HEK293 (cell line): ENCODE results near the gene MAGI2.

Experiments
- CTCF ChIA-PET: fragments of 350-600 bp; formaldehyde crosslinking; extraction: SDS; loops from one replicate; lab custom pipeline; 2021; ENCODE audit warnings: antibody characterized with exemption; lab: Yijun Ruan, JAX
- POLR2A ChIA-PET: fragments of 300-600 bp; formaldehyde crosslinking; extraction: SDS; loops from one replicate; lab custom pipeline; 2020; ENCODE audit warnings: antibody characterized with exemption, inconsistent platforms; lab: Yijun Ruan, JAX
- H3K27ac ChIP-seq: fragments of 200-500 bp; sonication (Bioruptor generic); 2 replicates; pipeline ENCODE4 v1.5.1; 2014; ENCODE audit warnings: low read depth, low read length, control low read depth, inconsistent platforms; ENCODE audit errors: extremely low read depth
- H3K36me3 ChIP-seq, 2 experiments: fragments of 200-500 bp in 1 of 2; sonication (Bioruptor generic) in 1 of 2; 1 replicate in 1 of 2; 2 replicates in 1 of 2; pipeline ENCODE4 v1.5.1; 2014 to 2017; ENCODE audit warnings: inconsistent platforms in 2 of 2, low read length in 2 of 2; ENCODE audit not compliant: control insufficient read depth in 2 of 2, insufficient read depth in 1 of 2
- H3K4me1 ChIP-seq: fragments of 200-500 bp; sonication (Bioruptor generic); 2 replicates; pipeline ENCODE4 v1.5.1; 2014; ENCODE audit warnings: mild to moderate bottlenecking, low read length, inconsistent platforms; ENCODE audit not compliant: control insufficient read depth, insufficient read depth
- H3K4me3 ChIP-seq: 2 replicates; pipeline ENCODE4 v1.5.1; 2011; ENCODE audit warnings: low read depth, mild to moderate bottlenecking, control low read depth, low read length, moderate library complexity
- H3K9me3 ChIP-seq: fragments of 200-500 bp; sonication (Bioruptor generic); 2 replicates; pipeline ENCODE4 v1.5.1; 2014; ENCODE audit warnings: low read depth, low read length, inconsistent platforms; ENCODE audit not compliant: control insufficient read depth, insufficient read depth
- GLIS2 ChIP-seq: fragments of 450-650 bp; formaldehyde crosslinking; IDR thresholded peaks from 2 replicates; pipeline ENCODE4 v1.5.1; 2016; ENCODE audit warnings: missing biosample characterization, missing genetic modification characterization
- KLF1 ChIP-seq: fragments of 450-650 bp; formaldehyde crosslinking; IDR thresholded peaks from 2 replicates; pipeline ENCODE4 v1.5.1; 2016; ENCODE audit warnings: missing biosample characterization, missing genetic modification characterization
- MZF1 ChIP-seq: fragments of 450-650 bp; formaldehyde crosslinking; IDR thresholded peaks from 2 replicates; pipeline ENCODE4 v1.5.1; 2017; ENCODE audit warnings: missing biosample characterization, missing genetic modification characterization, borderline replicate concordance
- OSR2 ChIP-seq: fragments of 450-650 bp; formaldehyde crosslinking; IDR thresholded peaks from 2 replicates; pipeline ENCODE4 v1.5.1; 2016; ENCODE audit warnings: missing biosample characterization, missing genetic modification characterization
- SP7 ChIP-seq: fragments of 450-650 bp; formaldehyde crosslinking; IDR thresholded peaks from 2 replicates; pipeline ENCODE4 v1.5.1; 2016; ENCODE audit warnings: missing biosample characterization, missing genetic modification characterization
- ZBTB44 ChIP-seq: fragments of 450-650 bp; IDR thresholded peaks from 2 replicates; pipeline ENCODE4 v1.5.1; 2018; ENCODE audit warnings: missing biosample characterization, mild to moderate bottlenecking, missing genetic modification characterization
- ZBTB8A ChIP-seq: fragments of 450-650 bp; formaldehyde crosslinking; IDR thresholded peaks from 2 replicates; pipeline ENCODE4 v1.5.1; 2016; ENCODE audit warnings: missing biosample characterization, missing genetic modification characterization
- ZNF133 ChIP-seq: fragments of 450-650 bp; formaldehyde crosslinking; IDR thresholded peaks from 2 replicates; pipeline ENCODE4 v1.5.1; 2016; ENCODE audit warnings: missing biosample characterization, missing genetic modification characterization
- ZNF138 ChIP-seq: fragments of 450-650 bp; formaldehyde crosslinking; IDR thresholded peaks from 2 replicates; pipeline ENCODE4 v1.5.1; 2016; ENCODE audit warnings: missing biosample characterization, missing genetic modification characterization, borderline replicate concordance
- ZNF140 ChIP-seq: fragments of 450-650 bp; formaldehyde crosslinking; IDR thresholded peaks from 2 replicates; pipeline ENCODE4 v1.5.1; 2016; ENCODE audit warnings: missing biosample characterization, missing genetic modification characterization
- ZNF148 ChIP-seq: fragments of 450-650 bp; formaldehyde crosslinking; IDR thresholded peaks from 2 replicates; pipeline ENCODE4 v1.5.0; 2017; ENCODE audit warnings: missing biosample characterization, missing genetic modification characterization, borderline replicate concordance
- ZNF157 ChIP-seq: fragments of 450-650 bp; formaldehyde crosslinking; IDR thresholded peaks from 2 replicates; pipeline ENCODE4 v1.5.1; 2016; ENCODE audit warnings: missing biosample characterization, missing genetic modification characterization
- ZNF223 ChIP-seq: fragments of 450-650 bp; formaldehyde crosslinking; IDR thresholded peaks from 2 replicates; pipeline ENCODE4 v1.5.1; 2016; ENCODE audit warnings: missing biosample characterization, missing genetic modification characterization
- ZNF24 ChIP-seq: fragments of 450-650 bp; formaldehyde crosslinking; IDR thresholded peaks from 2 replicates; pipeline ENCODE4 v1.5.1; 2016; ENCODE audit warnings: missing biosample characterization, missing genetic modification characterization
- ZNF37A ChIP-seq: fragments of 450-650 bp; IDR thresholded peaks from 2 replicates; pipeline ENCODE4 v1.5.1; 2018; ENCODE audit warnings: missing biosample characterization, missing genetic modification characterization
- ZNF449 ChIP-seq: fragments of 450-650 bp; formaldehyde crosslinking; IDR thresholded peaks from 2 replicates; pipeline ENCODE4 v1.5.1; 2017; ENCODE audit warnings: missing biosample characterization, mild to moderate bottlenecking, missing genetic modification characterization, moderate library complexity
- ZNF521 ChIP-seq: fragments of 450-650 bp; formaldehyde crosslinking; IDR thresholded peaks from 2 replicates; pipeline ENCODE4 v1.5.1; 2017; ENCODE audit warnings: missing biosample characterization, mild to moderate bottlenecking, missing genetic modification characterization
- ZNF544 ChIP-seq: fragments of 450-650 bp; formaldehyde crosslinking; IDR thresholded peaks from 2 replicates; pipeline ENCODE4 v1.5.0; 2017; ENCODE audit warnings: missing biosample characterization, missing genetic modification characterization
- ZNF639 ChIP-seq: fragments of 450-650 bp; formaldehyde crosslinking; IDR thresholded peaks from 2 replicates; pipeline ENCODE4 v1.5.1; 2016; ENCODE audit warnings: missing biosample characterization, missing genetic modification characterization
- ZNF654 ChIP-seq: fragments of 450-650 bp; formaldehyde crosslinking; IDR thresholded peaks from 2 replicates; pipeline ENCODE4 v1.5.1; 2016; ENCODE audit warnings: low read depth, missing biosample characterization, missing genetic modification characterization
- ZNF707 ChIP-seq: fragments of 450-650 bp; formaldehyde crosslinking; IDR thresholded peaks from 2 replicates; pipeline ENCODE4 v1.5.1; 2016; ENCODE audit warnings: missing biosample characterization, missing genetic modification characterization
- ZNF776 ChIP-seq: fragments of 450-650 bp; formaldehyde crosslinking; IDR thresholded peaks from 2 replicates; pipeline ENCODE4 v1.5.0; 2017; ENCODE audit warnings: missing biosample characterization, missing genetic modification characterization, borderline replicate concordance
- ZNF843 ChIP-seq: fragments of 450-650 bp; formaldehyde crosslinking; IDR thresholded peaks from 2 replicates; pipeline ENCODE4 v1.5.1; 2016; ENCODE audit warnings: missing biosample characterization, missing genetic modification characterization
- ZSCAN16 ChIP-seq: fragments of 450-650 bp; formaldehyde crosslinking; IDR thresholded peaks from 2 replicates; pipeline ENCODE4 v1.5.1; 2016; ENCODE audit warnings: missing biosample characterization, missing genetic modification characterization
- TF ChIP-seq, protein P1 (sequence below): fragments of 450-650 bp; formaldehyde crosslinking; IDR thresholded peaks from 2 replicates; pipeline ENCODE4 v1.5.1; 2017; ENCODE audit warnings: missing biosample characterization, missing genetic modification characterization
- TF ChIP-seq, protein P2 (sequence below): fragments of 450-650 bp; formaldehyde crosslinking; IDR thresholded peaks from 2 replicates; pipeline ENCODE4 v1.5.1; 2016; ENCODE audit warnings: missing biosample characterization, missing genetic modification characterization

The MAGI2 gene

GRCh38 chr7:78153285-78153684, 1300.2 kb downstream of the MAGI2 start (continued):
- TF ChIP-seq, protein P1, sequence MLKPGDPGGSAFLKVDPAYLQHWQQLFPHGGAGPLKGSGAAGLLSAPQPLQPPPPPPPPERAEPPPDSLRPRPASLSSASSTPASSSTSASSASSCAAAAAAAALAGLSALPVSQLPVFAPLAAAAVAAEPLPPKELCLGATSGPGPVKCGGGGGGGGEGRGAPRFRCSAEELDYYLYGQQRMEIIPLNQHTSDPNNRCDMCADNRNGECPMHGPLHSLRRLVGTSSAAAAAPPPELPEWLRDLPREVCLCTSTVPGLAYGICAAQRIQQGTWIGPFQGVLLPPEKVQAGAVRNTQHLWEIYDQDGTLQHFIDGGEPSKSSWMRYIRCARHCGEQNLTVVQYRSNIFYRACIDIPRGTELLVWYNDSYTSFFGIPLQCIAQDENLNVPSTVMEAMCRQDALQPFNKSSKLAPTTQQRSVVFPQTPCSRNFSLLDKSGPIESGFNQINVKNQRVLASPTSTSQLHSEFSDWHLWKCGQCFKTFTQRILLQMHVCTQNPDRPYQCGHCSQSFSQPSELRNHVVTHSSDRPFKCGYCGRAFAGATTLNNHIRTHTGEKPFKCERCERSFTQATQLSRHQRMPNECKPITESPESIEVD, result no peak
- peak; percentile 50; the same call in 1 of the 2 replicates for TF ChIP-seq ZNF843 (tag by site-specific recombination)
- peak; percentile 40; the same call in 1 of the 2 replicates for TF ChIP-seq MZF1 (tag by site-specific recombination)

- H3K4me3 ChIP-seq, result no peak overlapping the region
- CTCF ChIA-PET, result no interaction called here
- POLR2A ChIA-PET, result no interaction called here
- no peak overlapping the region for H3K27ac ChIP-seq
- H3K4me1 ChIP-seq, result 0 out of 2 replicates have a peak, but pooled peaks cover 2% of the 10 kb centered on the region
- H3K9me3 ChIP-seq, result no peaks in the 10 kb centered on the region
- no peaks in the 10 kb centered on the region for H3K36me3 ChIP-seq
- TF ChIP-seq ZNF148 (no peak), ZNF639 (tag by site-specific recombination) (no peak), ZNF707 (tag by site-specific recombination) (no peak), ZNF544 (tag by site-specific recombination) (no peak), ZSCAN16 (no peak), ZBTB8A (tag by site-specific recombination) (no peak), ZNF140 (tag by site-specific recombination) (no peak), ZNF843 (tag by site-specific recombination) (0 out of 2 replicates have a peak, but pooled peaks have one; percentile 45), GLIS2 (tag by site-specific recombination) (no peak), ZNF521 (tag by site-specific recombination) (no peak), ZBTB44 (no peak), ZNF223 (tag by site-specific recombination) (no peak), ZNF654 (no peak), ZNF37A (tag by site-specific recombination) (no peak), OSR2 (no peak), ZNF133 (no peak), ZNF776 (tag by site-specific recombination) (no peak), KLF1 (tag by site-specific recombination) (no peak), ZNF24 (tag by site-specific recombination) (no peak), ZNF138 (tag by site-specific recombination) (no peak), ZNF157 (tag by site-specific recombination) (no peak), ZNF449 (tag by site-specific recombination) (no peak), SP7 (tag by site-specific recombination) (peak; percentile 65)
- TF ChIP-seq, protein P1, result peak; percentile 89
- TF ChIP-seq, protein P2, sequence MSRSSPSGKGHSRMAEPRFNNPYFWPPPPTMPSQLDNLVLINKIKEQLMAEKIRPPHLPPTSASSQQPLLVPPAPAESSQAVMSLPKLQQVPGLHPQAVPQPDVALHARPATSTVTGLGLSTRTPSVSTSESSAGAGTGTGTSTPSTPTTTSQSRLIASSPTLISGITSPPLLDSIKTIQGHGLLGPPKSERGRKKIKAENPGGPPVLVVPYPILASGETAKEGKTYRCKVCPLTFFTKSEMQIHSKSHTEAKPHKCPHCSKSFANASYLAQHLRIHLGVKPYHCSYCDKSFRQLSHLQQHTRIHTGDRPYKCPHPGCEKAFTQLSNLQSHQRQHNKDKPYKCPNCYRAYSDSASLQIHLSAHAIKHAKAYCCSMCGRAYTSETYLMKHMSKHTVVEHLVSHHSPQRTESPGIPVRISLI (tag by site-specific recombination), result no peak
Measured at GRCh38 chr7:78151229-78151628, 1302.2 kb downstream of the MAGI2 start.
